ENCODE measurements around the gene RAB7A. TPM values are rescaled to one million over a fixed set of nuclear protein-coding genes. Genes with fewer than 3 reads are reported as not detected.

The RAB7A gene
- total RNA-seq, 1 experiment from 2014 or later: 284 TPM

DNA sequence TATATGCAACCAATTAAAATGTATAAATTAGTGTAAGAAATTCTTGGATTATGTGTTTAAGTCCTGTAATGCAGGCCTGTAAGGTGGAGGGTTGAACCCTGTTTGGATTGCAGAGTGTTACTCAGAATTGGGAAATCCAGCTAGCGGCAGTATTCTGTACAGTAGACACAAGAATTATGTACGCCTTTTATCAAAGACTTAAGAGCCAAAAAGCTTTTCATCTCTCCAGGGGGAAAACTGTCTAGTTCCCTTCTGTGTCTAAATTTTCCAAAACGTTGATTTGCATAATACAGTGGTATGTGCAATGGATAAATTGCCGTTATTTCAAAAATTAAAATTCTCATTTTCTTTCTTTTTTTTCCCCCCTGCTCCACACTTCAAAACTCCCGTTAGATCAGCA, 88.1 kb downstream of the RAB7A start:
- POLR2A ChIA-PET: no interaction called here

DNA sequence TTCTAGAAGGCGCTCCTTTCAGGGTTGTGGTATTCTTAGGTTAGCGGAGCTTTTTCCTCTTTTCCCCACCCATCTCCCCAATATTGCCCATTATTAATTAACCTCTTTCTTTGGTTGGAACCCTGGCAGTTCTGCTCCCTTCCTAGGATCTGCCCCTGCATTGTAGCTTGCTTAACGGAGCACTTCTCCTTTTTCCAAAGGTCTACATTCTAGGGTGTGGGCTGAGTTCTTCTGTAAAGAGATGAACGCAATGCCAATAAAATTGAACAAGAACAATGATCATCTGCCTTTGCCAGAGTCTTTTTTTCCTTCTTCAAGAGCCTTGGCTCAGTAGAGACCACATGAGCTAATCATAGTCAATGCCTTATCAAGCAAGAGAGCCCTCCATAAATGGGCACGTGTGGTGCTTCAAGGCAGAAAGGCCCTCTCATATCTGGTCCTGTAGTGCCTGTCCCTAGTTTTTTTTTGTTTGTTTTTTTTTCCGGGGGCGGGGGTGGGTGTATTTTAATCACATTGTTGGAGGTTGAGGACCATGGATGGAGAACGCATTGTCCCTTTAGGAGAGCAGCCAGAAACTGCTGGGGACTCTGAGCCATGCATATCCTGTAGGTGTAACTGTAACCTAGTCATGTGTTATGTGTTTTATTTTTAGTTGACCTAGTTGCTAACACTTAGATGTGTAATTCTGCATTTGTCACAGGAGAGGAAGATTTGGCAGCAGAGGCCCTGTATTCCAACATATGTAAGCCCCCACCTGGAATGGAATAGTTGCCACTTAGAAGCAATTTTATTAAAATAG, 88.7 kb downstream of the RAB7A start:
- intact Hi-C loops (cut with micrococcal nuclease; ENCODE audit: unreplicated experiment): no loop called here
- Histone ChIP-seq H3K27me3 (replicated peaks; ENCODE audit: control insufficient read depth, insufficient read depth, low read length) (no peaks in the 10 kb centered on the region), H3K36me3 (ENCODE audit: control insufficient read depth, insufficient read depth, low read length) (peaks cover 9% of the 10 kb centered on the region), H3K4me3 (ENCODE audit: low read depth, low read length) (no peak overlapping the region), H3K4me1 (no peaks in the 10 kb centered on the region), H3K9me3 (no peaks in the 10 kb centered on the region)
- Mint-ChIP-seq H3K27ac (ENCODE audit: unreplicated experiment) (no peak overlapping the region), H3K4me1 (ENCODE audit: low read depth, unreplicated experiment) (no peaks in the 10 kb centered on the region), H3K36me3 (ENCODE audit: insufficient read depth, unreplicated experiment) (peaks cover 91% of the 10 kb centered on the region), H3K27me3 (ENCODE audit: insufficient read depth, unreplicated experiment) (no peaks in the 10 kb centered on the region), H3K9me3 (ENCODE audit: unreplicated experiment) (no peaks in the 10 kb centered on the region), H3K4me3 (ENCODE audit: unreplicated experiment) (no peak overlapping the region)
- TF ChIP-seq, protein P1, sequence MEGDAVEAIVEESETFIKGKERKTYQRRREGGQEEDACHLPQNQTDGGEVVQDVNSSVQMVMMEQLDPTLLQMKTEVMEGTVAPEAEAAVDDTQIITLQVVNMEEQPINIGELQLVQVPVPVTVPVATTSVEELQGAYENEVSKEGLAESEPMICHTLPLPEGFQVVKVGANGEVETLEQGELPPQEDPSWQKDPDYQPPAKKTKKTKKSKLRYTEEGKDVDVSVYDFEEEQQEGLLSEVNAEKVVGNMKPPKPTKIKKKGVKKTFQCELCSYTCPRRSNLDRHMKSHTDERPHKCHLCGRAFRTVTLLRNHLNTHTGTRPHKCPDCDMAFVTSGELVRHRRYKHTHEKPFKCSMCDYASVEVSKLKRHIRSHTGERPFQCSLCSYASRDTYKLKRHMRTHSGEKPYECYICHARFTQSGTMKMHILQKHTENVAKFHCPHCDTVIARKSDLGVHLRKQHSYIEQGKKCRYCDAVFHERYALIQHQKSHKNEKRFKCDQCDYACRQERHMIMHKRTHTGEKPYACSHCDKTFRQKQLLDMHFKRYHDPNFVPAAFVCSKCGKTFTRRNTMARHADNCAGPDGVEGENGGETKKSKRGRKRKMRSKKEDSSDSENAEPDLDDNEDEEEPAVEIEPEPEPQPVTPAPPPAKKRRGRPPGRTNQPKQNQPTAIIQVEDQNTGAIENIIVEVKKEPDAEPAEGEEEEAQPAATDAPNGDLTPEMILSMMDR (IDR thresholded peaks at IDR 0.05; ENCODE audit: insufficient read depth in 1 of 2, low read depth in 1 of 2, low read length in 1 of 2, severe bottlenecking in 1 of 2, unreplicated experiment in 1 of 2): no peak
- POLR2A ChIA-PET: no interaction called here
- CTCF ChIA-PET: interaction anchor here (0.5 kb wide), 1 partner anchor 32 kb away, joined by 6 read pairs; no protein-coding TSS in a partner anchor
- BruUV-seq (replicated peaks): no TSS peak
- DNase-seq: no peak

More for the DNA sequence above, 88.1 kb downstream of the RAB7A start:
- Mint-ChIP-seq H3K27me3 (ENCODE audit: insufficient read depth, unreplicated experiment) (no peaks in the 10 kb centered on the region), H3K4me3 (ENCODE audit: unreplicated experiment) (no peak overlapping the region), H3K4me1 (ENCODE audit: low read depth, unreplicated experiment) (no peaks in the 10 kb centered on the region), H3K36me3 (ENCODE audit: insufficient read depth, unreplicated experiment) (peaks cover 90% of the 10 kb centered on the region), H3K9me3 (ENCODE audit: unreplicated experiment) (no peaks in the 10 kb centered on the region), H3K27ac (ENCODE audit: unreplicated experiment) (no peak overlapping the region)
- BruUV-seq (replicated peaks): no TSS peak
- Histone ChIP-seq H3K4me3 (ENCODE audit: low read depth, low read length) (no peak overlapping the region), H3K36me3 (ENCODE audit: control insufficient read depth, insufficient read depth, low read length) (peaks cover 7% of the 10 kb centered on the region), H3K9me3 (no peaks in the 10 kb centered on the region), H3K27me3 (replicated peaks; ENCODE audit: control insufficient read depth, insufficient read depth, low read length) (no peaks in the 10 kb centered on the region), H3K4me1 (no peaks in the 10 kb centered on the region)
- TF ChIP-seq, protein P1 (IDR thresholded peaks at IDR 0.05; ENCODE audit: insufficient read depth in 1 of 2, low read depth in 1 of 2, low read length in 1 of 2, severe bottlenecking in 1 of 2, unreplicated experiment in 1 of 2): no peak
- intact Hi-C loops (cut with micrococcal nuclease; ENCODE audit: unreplicated experiment): no loop called here
- CTCF ChIA-PET: interaction anchor here (0.6 kb wide), 1 partner anchor 133 kb away, joined by 3 read pairs; no protein-coding TSS in a partner anchor
- DNase-seq: no peak

DNA sequence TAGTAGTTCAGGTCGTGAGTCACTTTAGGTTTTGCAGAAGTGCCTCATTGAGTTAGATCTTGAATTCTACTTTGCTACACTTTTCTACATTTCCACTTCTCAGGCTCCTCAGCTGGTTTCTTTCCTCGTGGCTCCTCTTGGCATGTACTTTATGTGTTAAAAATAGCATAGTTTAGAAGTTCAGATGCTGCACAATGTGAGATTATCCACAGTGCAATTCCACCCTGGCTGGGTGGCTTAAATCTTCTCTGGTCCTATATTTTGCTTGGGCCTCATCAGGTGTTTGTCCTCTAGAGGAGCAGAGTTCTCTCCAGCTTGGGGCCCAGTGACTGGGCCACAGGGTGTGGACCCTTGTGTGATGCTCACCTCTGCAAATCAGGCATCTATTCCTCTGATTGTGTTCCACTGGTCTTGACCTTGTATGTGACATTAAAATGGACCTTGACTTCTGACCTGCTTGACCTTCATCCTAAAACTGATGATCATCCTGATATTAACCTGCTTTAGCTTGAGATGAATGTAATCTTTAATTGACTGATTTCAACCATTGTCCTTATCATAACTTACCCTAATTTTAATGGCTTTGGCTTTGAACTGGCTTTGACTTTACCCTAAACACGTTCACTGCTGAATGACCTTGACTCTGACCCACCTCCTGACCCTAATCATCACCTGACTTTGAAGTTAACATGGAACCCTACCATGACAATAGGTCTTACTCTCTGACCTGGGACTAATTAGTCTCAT, 89.5 kb downstream of the RAB7A start:
- Mint-ChIP-seq H3K27ac (ENCODE audit: unreplicated experiment) (no peak overlapping the region), H3K4me1 (ENCODE audit: low read depth, unreplicated experiment) (no peaks in the 10 kb centered on the region), H3K9me3 (ENCODE audit: unreplicated experiment) (no peaks in the 10 kb centered on the region), H3K36me3 (ENCODE audit: insufficient read depth, unreplicated experiment) (peaks cover 93% of the 10 kb centered on the region), H3K4me3 (ENCODE audit: unreplicated experiment) (no peak overlapping the region), H3K27me3 (ENCODE audit: insufficient read depth, unreplicated experiment) (no peaks in the 10 kb centered on the region)
- ChIA-PET CTCF (interaction anchor here (0.5 kb wide), 1 partner anchor 32 kb away, joined by 6 read pairs; no protein-coding TSS in a partner anchor), POLR2A (no interaction called here)
- H3K4me3 ChIP-seq (ENCODE audit: low read depth, low read length): no peak overlapping the region
- TF ChIP-seq, protein P1 (IDR thresholded peaks at IDR 0.05; ENCODE audit: insufficient read depth in 1 of 2, low read depth in 1 of 2, low read length in 1 of 2, severe bottlenecking in 1 of 2, unreplicated experiment in 1 of 2): no peak
- BruUV-seq (replicated peaks): no TSS peak
- peaks cover 9% of the 10 kb centered on the region for H3K36me3 ChIP-seq (ENCODE audit: control insufficient read depth, insufficient read depth, low read length)
- H3K4me1 ChIP-seq: no peaks in the 10 kb centered on the region
- H3K27me3 ChIP-seq (replicated peaks; ENCODE audit: control insufficient read depth, insufficient read depth, low read length): no peaks in the 10 kb centered on the region
- intact Hi-C loops (cut with micrococcal nuclease; ENCODE audit: unreplicated experiment): no loop called here
- DNase-seq: no peak
- no peaks in the 10 kb centered on the region for H3K9me3 ChIP-seq

All from Caco-2 (cell line).